Small intestine (tissue), 16 donors: ENCODE results near the gene RIMS1. TPM values are rescaled to one million over a fixed set of nuclear protein-coding genes. Genes with fewer than 3 reads are reported as not detected.

ENCODE experiments used
- DNase-seq, 2 donors: peaks; one replicate each; pipeline versions ENCODE4 v3.0.0 to v3.0.0-alpha.2; 2013
- FAIRE-seq: peaks from 2 replicates; lab custom pipeline; 2012; peaks lifted over from hg19 to GRCh38; lab: Jason Lieb, UNC
- H3K27ac ChIP-seq, 3 donors: one replicate each; pipeline ENCODE4 v1.5.1; 2013; ENCODE audit warnings: low read length in 2 of 3, mild to moderate bottlenecking in 2 of 3, control low read depth in 1 of 3, inconsistent platforms in 1 of 3, low read depth in 1 of 3, moderate library complexity in 1 of 3
- H3K27me3 ChIP-seq, 3 donors: one replicate each; pipeline ENCODE4 v1.6.1; 2013; ENCODE audit warnings: low read length in 3 of 3, inconsistent platforms in 1 of 3; ENCODE audit not compliant: control insufficient read depth in 3 of 3, insufficient read depth in 3 of 3
- H3K36me3 ChIP-seq, 3 donors: one replicate each; pipeline ENCODE4 v1.6.1; 2013; ENCODE audit warnings: low read length in 3 of 3, inconsistent platforms in 1 of 3, low read depth in 1 of 3, mild to moderate bottlenecking in 1 of 3, moderate library complexity in 1 of 3; ENCODE audit not compliant: control insufficient read depth in 3 of 3, insufficient read depth in 2 of 3
- H3K4me1 ChIP-seq, 3 donors: one replicate each; pipeline ENCODE4 v1.6.1; 2013; ENCODE audit warnings: low read length in 2 of 3, inconsistent platforms in 1 of 3, low read depth in 1 of 3, mild to moderate bottlenecking in 1 of 3, moderate library complexity in 1 of 3; ENCODE audit not compliant: control insufficient read depth in 3 of 3, insufficient read depth in 2 of 3
- H3K4me3 ChIP-seq, 3 donors: one replicate each; pipeline ENCODE4 v1.5.1; 2013; ENCODE audit warnings: low read length in 3 of 3, control low read depth in 1 of 3, inconsistent platforms in 1 of 3, low read depth in 1 of 3, mild to moderate bottlenecking in 1 of 3, moderate library complexity in 1 of 3
- H3K9me3 ChIP-seq, 2 donors: one replicate each; pipeline ENCODE4 v1.6.1; 2013; ENCODE audit warnings: low read depth in 1 of 2, low read length in 1 of 2; ENCODE audit not compliant: control insufficient read depth in 2 of 2, insufficient read depth in 1 of 2
- WGBS, 3 donors: extraction: QIAGEN DNeasy Blood & Tissue Kit; methylation state at CpG; one replicate each; pipeline ENCODE4 v1.1.7; 2013; 5-methylcytosine and 5-hydroxymethylcytosine counted together
- long read RNA-seq, 10 donors: transcript quantifications; one replicate each; lab custom pipeline, GENCODE V29; 2026
- polyA plus RNA-seq, 4 donors: library from polyadenylated mRNA; stranded (reverse) in 3 of 4; unstranded in 1 of 4; fragments of 200-250 nt in 3 of 4; fragments of 120-200 nt in 1 of 4; gene quantifications; one replicate each; pipeline versions ENCODE4 v1.2.1 to v1.2.3, GENCODE V29; 2013
- donor health status: healthy with polysubstance abuse.
- donor health status: control.
- donor health status: control.
- donor health status: Bipolar disorder and iron deficiency.
- donor health status: healthy.

Gene RIMS1, protein sequence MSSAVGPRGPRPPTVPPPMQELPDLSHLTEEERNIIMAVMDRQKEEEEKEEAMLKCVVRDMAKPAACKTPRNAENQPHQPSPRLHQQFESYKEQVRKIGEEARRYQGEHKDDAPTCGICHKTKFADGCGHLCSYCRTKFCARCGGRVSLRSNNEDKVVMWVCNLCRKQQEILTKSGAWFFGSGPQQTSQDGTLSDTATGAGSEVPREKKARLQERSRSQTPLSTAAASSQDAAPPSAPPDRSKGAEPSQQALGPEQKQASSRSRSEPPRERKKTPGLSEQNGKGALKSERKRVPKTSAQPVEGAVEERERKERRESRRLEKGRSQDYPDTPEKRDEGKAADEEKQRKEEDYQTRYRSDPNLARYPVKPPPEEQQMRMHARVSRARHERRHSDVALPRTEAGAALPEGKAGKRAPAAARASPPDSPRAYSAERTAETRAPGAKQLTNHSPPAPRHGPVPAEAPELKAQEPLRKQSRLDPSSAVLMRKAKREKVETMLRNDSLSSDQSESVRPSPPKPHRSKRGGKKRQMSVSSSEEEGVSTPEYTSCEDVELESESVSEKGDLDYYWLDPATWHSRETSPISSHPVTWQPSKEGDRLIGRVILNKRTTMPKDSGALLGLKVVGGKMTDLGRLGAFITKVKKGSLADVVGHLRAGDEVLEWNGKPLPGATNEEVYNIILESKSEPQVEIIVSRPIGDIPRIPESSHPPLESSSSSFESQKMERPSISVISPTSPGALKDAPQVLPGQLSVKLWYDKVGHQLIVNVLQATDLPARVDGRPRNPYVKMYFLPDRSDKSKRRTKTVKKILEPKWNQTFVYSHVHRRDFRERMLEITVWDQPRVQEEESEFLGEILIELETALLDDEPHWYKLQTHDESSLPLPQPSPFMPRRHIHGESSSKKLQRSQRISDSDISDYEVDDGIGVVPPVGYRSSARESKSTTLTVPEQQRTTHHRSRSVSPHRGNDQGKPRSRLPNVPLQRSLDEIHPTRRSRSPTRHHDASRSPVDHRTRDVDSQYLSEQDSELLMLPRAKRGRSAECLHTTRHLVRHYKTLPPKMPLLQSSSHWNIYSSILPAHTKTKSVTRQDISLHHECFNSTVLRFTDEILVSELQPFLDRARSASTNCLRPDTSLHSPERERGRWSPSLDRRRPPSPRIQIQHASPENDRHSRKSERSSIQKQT (N-terminal part only)
- polyA plus RNA-seq, result 1 to 10 TPM in 1 of 4 donors, under 1 TPM in 2, not detected in 1; 0.27 to 1.4 (median 0.52) TPM
- long read RNA-seq, donor 1, result 0 reads
- long read RNA-seq, donor 2, result 0 reads
- long read RNA-seq, donor 3, result 0 reads
- long read RNA-seq, donor 4, result 0 reads
- long read RNA-seq, donor 5, result 0 reads
- long read RNA-seq, donor 6, result 0 reads
- long read RNA-seq, donor 7, result 0 reads
- long read RNA-seq, donor 8, result 0 reads
- long read RNA-seq, donor 9, result 0 reads
- long read RNA-seq, donor 10, result 0 reads

DNA sequence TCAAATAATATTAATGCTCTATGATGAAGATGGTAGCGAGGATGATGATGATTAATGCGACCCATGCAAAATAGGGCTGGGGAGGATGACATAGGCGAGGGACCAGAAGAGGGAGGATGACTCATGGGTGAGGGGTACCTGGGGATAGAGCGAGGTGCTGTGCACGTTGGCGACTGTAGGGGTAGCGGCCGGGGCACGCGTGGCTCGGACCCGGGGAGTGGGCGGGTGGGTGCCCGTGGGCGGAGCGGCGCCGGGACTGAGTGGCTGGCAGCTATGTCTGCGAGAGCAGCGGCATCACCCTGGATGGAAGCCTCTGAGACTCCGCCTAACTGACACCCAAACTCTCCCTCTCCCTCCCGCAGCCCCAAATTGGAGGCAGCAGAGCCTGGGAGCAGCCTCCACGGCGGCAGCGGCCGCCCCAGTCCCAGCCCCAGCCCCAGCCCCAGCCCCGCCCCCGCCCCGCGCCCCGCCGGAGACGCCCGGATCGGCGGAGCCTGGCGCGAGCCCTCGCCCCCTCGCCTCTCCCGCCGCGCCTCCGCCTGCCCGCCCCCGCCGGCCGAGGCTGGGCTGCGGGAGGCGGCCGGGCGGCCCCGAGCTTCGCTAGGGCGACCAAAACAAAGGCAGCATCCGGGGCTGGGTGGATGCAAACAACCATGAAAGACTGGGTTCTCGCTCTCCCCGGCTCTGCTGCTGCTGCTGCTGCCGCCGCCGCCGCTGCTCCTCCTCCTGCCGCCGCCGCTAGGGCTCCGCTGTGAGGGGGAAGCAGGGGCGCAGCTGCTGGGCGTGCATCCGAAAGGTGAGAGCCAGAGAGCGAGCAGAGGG, at the start of gene RIMS1:
Gene RIMS1, plus strand, starts transcription at position 367 of the 822 bp plus-strand sequence. CDS start 474 bp downstream, outside the sequence.
- no peak for FAIRE-seq
- H3K4me3 ChIP-seq, result peak within 1 kb of the TSS in 1 of 3 donors; percentile 36
- H3K4me1 ChIP-seq, result peaks cover 0 to 5% (median 0%) of the 10 kb centered on the region in 3 donors
- H3K27me3 ChIP-seq, result peaks cover 5 to 38% (median 10%) of the 10 kb centered on the region in 3 donors
- H3K36me3 ChIP-seq, result no peaks in the 10 kb centered on the region
- no peak within 1 kb of the TSS for H3K27ac ChIP-seq
- DNase-seq, result peak in 1 of 2 donors; percentile 41
- 2 to 9% (median 5%) methylated on average over 43 to 70 of the region's 70 CpGs for WGBS, 3 donors
- no peaks in the 10 kb centered on the region for H3K9me3 ChIP-seq

DNA sequence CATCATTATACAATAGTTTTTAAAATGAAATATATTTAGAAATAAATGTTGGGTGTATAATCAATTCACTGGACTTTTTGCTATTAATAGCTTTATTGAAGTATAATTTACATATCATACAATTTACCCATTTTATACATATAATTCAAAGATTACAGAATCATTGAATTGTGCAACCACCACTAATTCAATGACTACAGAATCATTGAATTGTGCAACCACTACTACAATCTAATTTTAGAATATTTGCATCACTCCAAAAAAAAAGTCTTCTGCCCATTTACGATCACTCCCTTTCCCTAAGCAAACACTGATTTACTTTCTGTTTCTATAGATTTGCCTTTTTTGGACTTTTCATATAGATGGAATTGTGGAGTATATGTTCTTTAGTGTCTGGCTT, 35.1 kb upstream of the RIMS1 start:
- WGBS, 3 donors, result 21 to 52% (median 43%) methylated on average over 1 of the region's 1 CpG
- DNase-seq (no peak), FAIRE-seq (no peak)
- Histone ChIP-seq H3K4me1 (no peaks in the 10 kb centered on the region), H3K27me3 (no peaks in the 10 kb centered on the region), H3K9me3 (no peaks in the 10 kb centered on the region), H3K27ac (no peak overlapping the region), H3K4me3 (no peak overlapping the region), H3K36me3 (no peaks in the 10 kb centered on the region)

DNA sequence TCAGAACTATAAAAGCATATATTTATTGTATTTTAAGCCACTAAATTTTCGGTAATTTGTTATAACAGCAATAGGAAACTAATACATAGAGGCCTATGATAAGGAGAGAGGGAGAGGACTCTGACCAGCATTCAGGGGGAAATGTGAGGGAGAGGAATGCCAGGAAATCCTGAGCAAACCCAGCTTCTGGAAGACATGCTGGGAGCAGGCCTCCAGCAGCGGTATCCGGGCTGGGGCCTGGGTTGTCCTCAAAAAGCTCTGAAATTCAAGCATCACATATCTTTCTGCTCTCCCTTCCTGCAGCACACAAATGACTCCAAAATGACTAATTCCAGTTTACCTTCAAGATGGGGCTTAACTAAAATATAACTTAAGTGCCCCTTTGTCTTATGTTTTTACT, 33.4 kb upstream of the RIMS1 start:
- H3K36me3 ChIP-seq, result no peaks in the 10 kb centered on the region
- no peak overlapping the region for H3K4me3 ChIP-seq
- no peak overlapping the region for H3K27ac ChIP-seq
- H3K4me1 ChIP-seq, result no peaks in the 10 kb centered on the region
- no peak for FAIRE-seq
- 76 to 90% (median 76%) methylated on average over 3 of the region's 3 CpGs for WGBS, 3 donors
- H3K9me3 ChIP-seq, result no peaks in the 10 kb centered on the region
- no peak for DNase-seq
- no peaks in the 10 kb centered on the region for H3K27me3 ChIP-seq

DNA sequence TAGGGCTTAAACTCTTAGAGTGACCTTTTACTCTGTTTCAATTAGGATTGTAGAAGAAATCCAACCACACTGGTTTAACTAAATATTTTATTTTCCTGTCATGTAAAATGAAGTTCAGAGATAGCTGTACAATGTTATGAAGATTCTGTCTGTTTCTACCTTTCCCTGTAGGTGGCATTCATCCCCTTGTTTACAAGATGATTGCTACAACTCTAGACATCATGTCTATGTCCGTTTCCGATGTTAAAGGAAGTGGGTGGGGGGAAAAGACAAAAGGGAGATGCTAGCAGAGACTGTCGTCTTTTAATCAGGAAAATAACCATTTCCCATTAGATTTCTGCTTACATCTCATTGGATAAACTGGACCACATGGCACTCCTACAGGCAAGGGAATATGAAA, 30.9 kb upstream of the RIMS1 start:
- no peak for FAIRE-seq
- Histone ChIP-seq H3K4me1 (no peaks in the 10 kb centered on the region), H3K9me3 (no peaks in the 10 kb centered on the region), H3K36me3 (no peaks in the 10 kb centered on the region), H3K27ac (no peak overlapping the region), H3K27me3 (no peaks in the 10 kb centered on the region), H3K4me3 (no peak overlapping the region)
- 38 to 71% (median 48%) methylated on average over 3 of the region's 3 CpGs for WGBS, 3 donors
- no peak for DNase-seq

DNA sequence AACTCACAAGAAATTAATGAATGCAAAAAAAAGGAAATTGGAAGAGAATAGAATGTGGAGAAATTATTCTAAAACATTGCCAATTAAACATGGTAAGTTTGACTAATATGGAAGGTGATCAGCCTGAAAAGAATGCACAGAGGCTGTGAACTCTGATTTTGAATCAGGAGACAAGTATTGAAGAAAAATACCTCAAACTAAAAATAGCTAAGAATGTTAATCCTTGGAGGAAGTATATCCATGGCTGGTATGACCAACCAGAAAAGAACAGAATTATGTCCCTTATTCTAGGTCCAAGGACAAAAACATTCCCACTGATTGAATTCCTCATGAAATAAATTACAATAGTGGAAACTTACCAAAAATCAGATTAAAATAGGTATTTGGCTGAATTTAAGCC, 7.3 kb upstream of the RIMS1 start:
- Histone ChIP-seq H3K4me3 (no peak overlapping the region), H3K4me1 (no peaks in the 10 kb centered on the region), H3K27me3 (no peaks in the 10 kb centered on the region), H3K36me3 (no peaks in the 10 kb centered on the region), H3K27ac (no peak overlapping the region), H3K9me3 (no peaks in the 10 kb centered on the region)
- no peak for DNase-seq
- no peak for FAIRE-seq

DNA sequence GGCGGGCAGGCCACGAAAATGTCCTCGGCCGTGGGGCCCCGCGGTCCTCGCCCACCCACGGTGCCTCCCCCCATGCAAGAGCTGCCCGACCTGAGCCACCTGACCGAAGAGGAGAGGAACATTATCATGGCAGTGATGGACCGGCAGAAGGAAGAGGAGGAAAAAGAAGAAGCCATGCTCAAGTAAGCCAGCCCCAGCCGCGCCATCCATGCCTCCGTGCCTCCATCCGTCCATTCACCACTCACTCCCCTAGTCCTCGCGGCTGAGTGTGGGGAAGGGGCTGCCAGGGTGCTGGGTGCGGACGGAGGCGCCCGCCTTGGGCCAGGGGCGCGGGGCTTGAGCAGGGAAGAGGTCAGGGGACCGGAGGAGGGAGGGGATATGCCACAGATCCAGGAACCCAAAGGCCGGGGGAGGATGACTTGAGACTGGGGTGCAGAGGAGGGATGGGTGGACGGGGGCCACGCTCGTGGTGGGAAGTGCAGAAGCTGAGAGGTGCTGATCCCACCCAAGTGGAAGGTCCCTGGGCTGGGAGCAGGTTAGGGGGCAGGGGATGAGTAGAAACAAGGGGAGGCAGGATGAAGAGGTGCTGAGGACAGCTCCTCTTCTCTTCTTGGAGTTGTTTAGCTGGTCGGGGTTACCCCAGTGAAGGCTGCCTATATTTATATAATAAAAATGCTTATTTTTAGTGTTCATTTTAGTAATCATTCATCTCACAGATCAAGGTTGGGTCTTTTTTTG, 825 bp downstream of the RIMS1 start:
- DNase-seq, result no peak
- no peaks in the 10 kb centered on the region for H3K9me3 ChIP-seq
- WGBS, 3 donors, result 6 to 11% (median 10%) methylated on average over 27 to 29 of the region's 29 CpGs
- FAIRE-seq, result no peak
- H3K27me3 ChIP-seq, result peaks cover 5 to 38% (median 10%) of the 10 kb centered on the region in 3 donors
- H3K27ac ChIP-seq, result no peak overlapping the region
- peak overlapping the region in 1 of 3 donors; percentile 36 for H3K4me3 ChIP-seq
- peaks cover 0 to 5% (median 0%) of the 10 kb centered on the region in 3 donors for H3K4me1 ChIP-seq
- H3K36me3 ChIP-seq, result no peaks in the 10 kb centered on the region

DNA sequence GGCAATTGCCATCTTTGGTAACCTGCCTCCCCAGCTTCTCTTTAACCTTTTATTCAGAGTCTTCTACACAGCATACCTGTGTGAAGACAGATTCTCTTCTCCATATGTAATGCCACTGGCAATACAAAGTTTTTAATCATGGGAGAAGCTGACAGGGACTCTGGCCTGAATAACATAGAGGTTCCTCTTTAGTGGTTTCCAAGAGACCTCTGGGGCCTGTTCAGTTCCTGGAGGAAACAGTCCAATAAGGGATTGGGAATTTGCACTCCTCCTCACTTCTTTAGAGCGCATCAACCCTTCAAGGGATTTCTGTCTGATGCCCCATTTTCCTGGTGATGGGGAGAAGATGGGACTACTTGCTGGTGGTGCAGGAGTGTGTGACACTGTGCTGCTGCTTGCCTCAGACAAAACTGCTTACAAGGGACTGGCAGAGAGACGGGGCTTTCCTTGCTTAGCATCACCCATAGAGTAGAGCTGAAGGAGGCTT, 1.4 kb downstream of the RIMS1 start:
- FAIRE-seq, result no peak
- no peaks in the 10 kb centered on the region for H3K36me3 ChIP-seq
- WGBS, 3 donors, result 72 to 86% (median 79%) methylated on average over 2 of the region's 2 CpGs
- no peaks in the 10 kb centered on the region for H3K9me3 ChIP-seq
- H3K27ac ChIP-seq, result no peak overlapping the region
- H3K4me3 ChIP-seq, result no peak overlapping the region
- no peak for DNase-seq
- H3K4me1 ChIP-seq, result peaks cover 0 to 5% (median 0%) of the 10 kb centered on the region in 3 donors
- H3K27me3 ChIP-seq, result peaks cover 5 to 38% (median 10%) of the 10 kb centered on the region in 3 donors
